HEK293T (cell line): ENCODE data around the gene PRR9.

Experiments
- ARNT ChIP-seq: fragments of 450-650 bp; IDR thresholded peaks from 2 replicates; pipeline ENCODE4 v1.6.1; 2017; ENCODE audit warnings: mild to moderate bottlenecking
- ELF4 ChIP-seq: fragments of 450-650 bp; IDR thresholded peaks from 2 replicates; pipeline ENCODE4 v1.6.1; 2017; ENCODE audit warnings: antibody characterized with exemption
- FOXM1 ChIP-seq: fragments of 450-650 bp; IDR thresholded peaks from 2 replicates; pipeline ENCODE4 v1.6.1; 2017; ENCODE audit warnings: mild to moderate bottlenecking, borderline replicate concordance
- LEF1 ChIP-seq: fragments of 450-650 bp; IDR thresholded peaks from 2 replicates; pipeline ENCODE4 v1.6.1; 2017; ENCODE audit warnings: mild to moderate bottlenecking, borderline replicate concordance
- NFRKB ChIP-seq: fragments of 450-650 bp; IDR thresholded peaks from 2 replicates; pipeline ENCODE4 v1.6.1; 2016; ENCODE audit warnings: mild to moderate bottlenecking, moderate library complexity
- SP1 ChIP-seq: fragments of 450-650 bp; IDR thresholded peaks from 2 replicates; pipeline ENCODE4 v1.6.1; 2017
- SUZ12 ChIP-seq: fragments of 450-650 bp; IDR thresholded peaks from 2 replicates; pipeline ENCODE4 v1.6.1; 2016; ENCODE audit warnings: mild to moderate bottlenecking

DNA sequence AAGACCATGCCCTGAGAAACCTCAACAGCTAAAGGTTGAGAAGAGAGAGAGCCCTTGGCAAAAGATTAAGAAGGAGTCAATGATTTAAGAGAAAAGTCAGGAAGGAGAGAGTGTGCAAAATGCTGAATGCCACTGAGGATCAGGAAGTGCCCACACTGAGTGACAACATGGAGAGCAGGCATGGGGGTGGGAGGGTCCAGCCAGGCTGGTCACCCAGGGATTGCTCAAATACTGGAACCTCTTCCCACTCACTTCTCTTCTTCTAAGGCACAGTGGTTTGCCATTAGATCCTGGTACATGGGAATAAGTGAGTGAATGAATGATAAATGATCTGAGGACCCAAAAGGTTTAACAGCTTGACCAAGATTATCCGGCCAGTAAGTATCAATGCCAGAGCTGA, 11.1 kb downstream of the PRR9 start:
- no peak for TF ChIP-seq SP1
- TF ChIP-seq ELF4: no peak
- TF ChIP-seq NFRKB: no peak
- no peak for TF ChIP-seq SUZ12
- TF ChIP-seq LEF1: no peak
- TF ChIP-seq FOXM1: no peak
- no peak for TF ChIP-seq ARNT
